ENCODE measurements around the gene EPHB1. TPM values are rescaled to one million over a fixed set of nuclear protein-coding genes. Genes with fewer than 3 reads are reported as not detected.

The EPHB1 gene
- total and polyA plus RNA-seq, 2 experiments from 2014 or later, result 0.43 to 0.81 TPM

DNA sequence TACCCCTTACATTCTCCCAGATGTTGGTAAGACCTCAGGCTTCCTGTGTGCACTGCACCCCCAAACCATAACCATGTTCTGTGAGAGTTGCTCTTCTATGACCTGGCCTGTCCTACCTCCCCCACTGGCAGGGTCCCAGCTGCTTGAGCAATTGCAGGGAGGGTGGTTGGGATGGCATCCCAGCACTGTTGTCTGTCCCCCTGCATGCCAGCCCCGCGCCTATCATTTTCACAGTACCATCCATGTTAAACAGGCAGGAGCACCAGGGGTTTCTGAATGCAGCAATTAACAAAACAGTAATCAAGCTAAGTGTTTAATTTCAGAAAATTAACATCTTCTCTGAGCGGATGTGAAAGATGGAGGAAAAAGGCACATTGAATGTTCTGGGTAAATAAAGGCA, 345.5 kb downstream of the EPHB1 start:
- H3K36me3 ChIP-seq (ENCODE audit: low read depth), result no peaks in the 10 kb centered on the region
- no peak for DNase-seq
- WGBS, 2 experiments (ENCODE audit: low coverage in 1 of 2, low lambda C conversion rate in 2 of 2, missing lambda C conversion rate in 2 of 2), result 91 to 94% methylated on average over 3 of the region's 3 CpGs
- H3K9me2 ChIP-seq (ENCODE audit: insufficient read depth), result no peaks in the 10 kb centered on the region
- no peaks in the 10 kb centered on the region for H3K79me2 ChIP-seq (ENCODE audit: insufficient read depth)
- H4K20me1 ChIP-seq (ENCODE audit: insufficient read depth), result no peaks in the 10 kb centered on the region
- no peaks in the 10 kb centered on the region for H3K4me1 ChIP-seq (ENCODE audit: insufficient read depth)
- H3F3A ChIP-seq (ENCODE audit: insufficient read depth), result no peaks in the 10 kb centered on the region
- H3K4me2 ChIP-seq (ENCODE audit: unreplicated experiment), result no peak overlapping the region
- no peak overlapping the region for H3K4me3 ChIP-seq
- H3K9ac ChIP-seq, result no peak overlapping the region
- H3K9me3 ChIP-seq (ENCODE audit: low read depth), result no peaks in the 10 kb centered on the region
- no peaks in the 10 kb centered on the region for H3K27me3 ChIP-seq (replicated peaks; ENCODE audit: insufficient read depth)
- H3K27ac ChIP-seq, result no peak overlapping the region
- no peak overlapping the region for H2AFZ ChIP-seq
- TF ChIP-seq EZH2phosphoT487 (IDR thresholded peaks at IDR 0.05; ENCODE audit: insufficient read depth, low read depth) (no peak), EZH2 (IDR thresholded peaks at IDR 0.05; ENCODE audit: insufficient read depth, poor library complexity, severe bottlenecking) (no peak)
- in situ Hi-C loops (cut with MboI), result no loop called here

GRCh38 chr3:135141160-135141559, 346.1 kb downstream of the EPHB1 start:
- Histone ChIP-seq H2AFZ (no peak overlapping the region), H3K9me3 (ENCODE audit: low read depth) (no peaks in the 10 kb centered on the region), H3K4me3 (no peak overlapping the region), H3K4me1 (ENCODE audit: insufficient read depth) (no peaks in the 10 kb centered on the region), H3K9ac (no peak overlapping the region), H3K27ac (no peak overlapping the region), H4K20me1 (ENCODE audit: insufficient read depth) (no peaks in the 10 kb centered on the region), H3K4me2 (ENCODE audit: unreplicated experiment) (no peak overlapping the region), H3K79me2 (ENCODE audit: insufficient read depth) (no peaks in the 10 kb centered on the region), H3F3A (ENCODE audit: insufficient read depth) (no peaks in the 10 kb centered on the region), H3K27me3 (replicated peaks; ENCODE audit: insufficient read depth) (no peaks in the 10 kb centered on the region), H3K9me2 (ENCODE audit: insufficient read depth) (no peaks in the 10 kb centered on the region), H3K36me3 (ENCODE audit: low read depth) (no peaks in the 10 kb centered on the region)
- DNase-seq, result no peak
- in situ Hi-C loops (cut with MboI), result no loop called here
- TF ChIP-seq EZH2 (IDR thresholded peaks at IDR 0.05; ENCODE audit: insufficient read depth, poor library complexity, severe bottlenecking) (no peak), EZH2phosphoT487 (IDR thresholded peaks at IDR 0.05; ENCODE audit: insufficient read depth, low read depth) (no peak)
- WGBS, 2 experiments (ENCODE audit: low coverage in 1 of 2, low lambda C conversion rate in 2 of 2, missing lambda C conversion rate in 2 of 2), result 85 to 86% methylated on average over 5 of the region's 5 CpGs

- Histone ChIP-seq H3K4me3 (no peak overlapping the region), H3K4me2 (ENCODE audit: unreplicated experiment) (no peak overlapping the region), H3K79me2 (ENCODE audit: insufficient read depth) (no peaks in the 10 kb centered on the region), H3K9me2 (ENCODE audit: insufficient read depth) (no peaks in the 10 kb centered on the region), H3F3A (ENCODE audit: insufficient read depth) (no peaks in the 10 kb centered on the region), H4K20me1 (ENCODE audit: insufficient read depth) (no peaks in the 10 kb centered on the region), H3K27me3 (replicated peaks; ENCODE audit: insufficient read depth) (no peaks in the 10 kb centered on the region), H3K27ac (no peak overlapping the region), H3K9me3 (ENCODE audit: low read depth) (no peaks in the 10 kb centered on the region), H3K4me1 (ENCODE audit: insufficient read depth) (no peaks in the 10 kb centered on the region), H3K9ac (no peak overlapping the region), H2AFZ (no peak overlapping the region), H3K36me3 (ENCODE audit: low read depth) (no peaks in the 10 kb centered on the region)
- TF ChIP-seq EZH2phosphoT487 (IDR thresholded peaks at IDR 0.05; ENCODE audit: insufficient read depth, low read depth), result no peak
- TF ChIP-seq EZH2 (IDR thresholded peaks at IDR 0.05; ENCODE audit: insufficient read depth, poor library complexity, severe bottlenecking), result no peak
- no peak for DNase-seq
- in situ Hi-C loops (cut with MboI), result no loop called here
- 59 to 60% methylated on average over 2 of the region's 2 CpGs for WGBS, 2 experiments (ENCODE audit: low coverage in 1 of 2, low lambda C conversion rate in 2 of 2, missing lambda C conversion rate in 2 of 2)
Measured at GRCh38 chr3:135141672-135142071, 346.6 kb downstream of the EPHB1 start.

- H3K79me2 ChIP-seq (ENCODE audit: insufficient read depth), result no peaks in the 10 kb centered on the region
- H3K9me3 ChIP-seq (ENCODE audit: low read depth), result no peaks in the 10 kb centered on the region
- no peaks in the 10 kb centered on the region for H4K20me1 ChIP-seq (ENCODE audit: insufficient read depth)
- no peak for TF ChIP-seq EZH2phosphoT487 (IDR thresholded peaks at IDR 0.05; ENCODE audit: insufficient read depth, low read depth)
- TF ChIP-seq EZH2 (IDR thresholded peaks at IDR 0.05; ENCODE audit: insufficient read depth, poor library complexity, severe bottlenecking), result no peak
- no peak overlapping the region for H3K4me3 ChIP-seq
- H3K9ac ChIP-seq, result no peak overlapping the region
- H3K27ac ChIP-seq, result no peak overlapping the region
- no peak for DNase-seq
- H3F3A ChIP-seq (ENCODE audit: insufficient read depth), result no peaks in the 10 kb centered on the region
- H2AFZ ChIP-seq, result no peak overlapping the region
- no peaks in the 10 kb centered on the region for H3K4me1 ChIP-seq (ENCODE audit: insufficient read depth)
- WGBS, 2 experiments (ENCODE audit: low coverage in 1 of 2, low lambda C conversion rate in 2 of 2, missing lambda C conversion rate in 2 of 2), result 77 to 79% methylated on average over 5 of the region's 5 CpGs
- H3K4me2 ChIP-seq (ENCODE audit: unreplicated experiment), result no peak overlapping the region
- no peaks in the 10 kb centered on the region for H3K9me2 ChIP-seq (ENCODE audit: insufficient read depth)
- H3K36me3 ChIP-seq (ENCODE audit: low read depth), result no peaks in the 10 kb centered on the region
- H3K27me3 ChIP-seq (replicated peaks; ENCODE audit: insufficient read depth), result no peaks in the 10 kb centered on the region
- in situ Hi-C loops (cut with MboI), result no loop called here
Measured at GRCh38 chr3:135142530-135142929, 347.5 kb downstream of the EPHB1 start.

DNA sequence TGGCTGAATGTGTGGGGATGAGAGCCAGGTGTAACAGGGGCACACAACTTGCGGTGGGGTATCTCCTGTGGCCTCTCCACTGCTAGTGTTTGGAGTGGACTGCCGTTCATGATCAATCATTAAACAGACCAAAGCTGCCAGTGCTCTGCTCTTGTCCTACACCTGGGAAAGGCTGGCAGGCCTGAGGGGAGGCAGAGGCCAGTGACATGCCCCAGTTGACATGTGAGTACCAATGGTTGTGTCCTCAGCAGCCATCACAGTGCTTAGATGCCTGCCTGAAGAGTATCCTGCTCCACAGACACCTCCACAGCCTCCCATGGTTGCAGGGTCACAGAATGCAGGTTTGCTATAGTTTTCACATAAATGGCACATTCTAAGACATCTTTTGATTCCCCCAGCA, 348.4 kb downstream of the EPHB1 start:
- no peaks in the 10 kb centered on the region for H4K20me1 ChIP-seq (ENCODE audit: insufficient read depth)
- H2AFZ ChIP-seq, result no peak overlapping the region
- H3F3A ChIP-seq (ENCODE audit: insufficient read depth), result no peaks in the 10 kb centered on the region
- H3K9ac ChIP-seq, result no peak overlapping the region
- 94% methylated on average over 2 of the region's 2 CpGs for WGBS, 2 experiments (ENCODE audit: low coverage in 1 of 2, low lambda C conversion rate in 2 of 2, missing lambda C conversion rate in 2 of 2)
- H3K9me3 ChIP-seq (ENCODE audit: low read depth), result no peaks in the 10 kb centered on the region
- H3K27ac ChIP-seq, result no peak overlapping the region
- H3K4me2 ChIP-seq (ENCODE audit: unreplicated experiment), result no peak overlapping the region
- no peaks in the 10 kb centered on the region for H3K9me2 ChIP-seq (ENCODE audit: insufficient read depth)
- no peaks in the 10 kb centered on the region for H3K27me3 ChIP-seq (replicated peaks; ENCODE audit: insufficient read depth)
- no peaks in the 10 kb centered on the region for H3K79me2 ChIP-seq (ENCODE audit: insufficient read depth)
- no peak overlapping the region for H3K4me3 ChIP-seq
- H3K4me1 ChIP-seq (ENCODE audit: insufficient read depth), result no peaks in the 10 kb centered on the region
- no peak for TF ChIP-seq EZH2 (IDR thresholded peaks at IDR 0.05; ENCODE audit: insufficient read depth, poor library complexity, severe bottlenecking)
- TF ChIP-seq EZH2phosphoT487 (IDR thresholded peaks at IDR 0.05; ENCODE audit: insufficient read depth, low read depth), result no peak
- in situ Hi-C loops (cut with MboI), result no loop called here
- H3K36me3 ChIP-seq (ENCODE audit: low read depth), result no peaks in the 10 kb centered on the region
- no peak for DNase-seq
